ENCODE results near the gene KLHL29.
"Not testable (repeated sequence)": the region's sequence is repeated elsewhere in the genome, so short reads cannot be mapped to it uniquely, and the experiment has no call there.

Gene KLHL29

GRCh38 chr2:23373666-23374065 is 11.3 kb upstream of the KLHL29 start:
- DNase-seq (ENCODE audit: low read depth), result no peak

- DNase-seq (ENCODE audit: low read depth), result no peak
Observed at GRCh38 chr2:23375448-23375847, 9.5 kb upstream of the KLHL29 start.

- no peak for DNase-seq (ENCODE audit: low read depth)
Observed at GRCh38 chr2:23376075-23376474, 8.9 kb upstream of the KLHL29 start.

DNA sequence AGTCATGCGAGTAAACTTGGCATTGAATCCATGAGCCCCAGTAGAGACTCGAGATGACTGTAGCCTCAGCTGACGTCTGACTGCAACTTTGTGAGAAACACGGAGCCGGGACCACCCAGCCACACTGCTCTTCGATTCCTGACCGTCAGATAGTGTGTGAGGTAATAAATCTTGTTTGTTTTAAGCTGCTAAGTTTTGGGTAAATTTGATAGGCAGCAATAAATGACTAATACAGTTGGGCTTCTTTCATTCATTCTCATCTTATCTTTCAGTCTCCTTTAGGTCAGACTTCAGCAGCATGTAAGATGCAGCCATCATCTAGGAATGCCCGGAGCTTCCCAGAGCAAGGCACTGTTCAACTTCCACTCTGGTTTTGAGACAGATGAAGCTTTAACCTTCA is 8.0 kb upstream of the KLHL29 start:
- DNase-seq (ENCODE audit: low read depth), result no peak

DNA sequence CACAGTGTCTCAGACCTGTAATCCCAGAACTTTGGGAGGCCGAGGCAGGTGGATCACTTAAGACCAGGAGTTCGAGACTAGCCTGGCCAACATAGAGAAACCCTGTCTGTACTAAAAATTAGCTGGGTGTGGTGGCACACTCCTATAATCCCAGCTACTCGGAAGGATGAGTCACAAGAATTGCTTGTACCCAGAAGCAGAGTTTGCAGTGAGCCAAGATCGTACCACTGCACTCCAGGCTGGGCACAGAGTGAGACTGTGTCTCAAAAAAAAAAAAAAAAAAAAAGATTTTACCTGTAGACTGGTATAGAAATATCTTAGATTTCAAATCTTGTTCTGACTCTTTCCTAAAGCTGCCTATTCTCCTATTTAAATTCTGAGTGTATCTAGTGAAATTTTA is 7.2 kb upstream of the KLHL29 start:
- no peak for DNase-seq (ENCODE audit: low read depth)

DNA sequence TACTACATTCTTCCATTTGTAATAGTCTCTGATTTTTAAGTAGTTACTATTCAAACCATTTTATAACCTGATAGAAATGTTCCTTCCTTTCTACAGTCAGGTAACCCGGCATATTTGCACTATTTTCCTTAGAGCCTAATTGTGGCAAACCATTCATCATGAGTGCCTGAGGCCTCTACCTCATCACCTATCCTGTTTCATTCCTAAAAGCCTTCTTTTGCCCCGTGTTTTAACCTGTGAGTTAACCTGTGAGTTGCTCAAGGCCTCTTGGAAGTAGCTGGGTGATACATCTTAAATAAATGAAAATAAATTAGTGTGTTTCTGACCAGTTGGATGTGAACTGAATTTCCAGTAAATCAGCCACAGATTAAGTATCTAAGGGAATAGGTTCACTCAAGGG is 6.5 kb upstream of the KLHL29 start:
- DNase-seq (ENCODE audit: low read depth), result no peak

DNA sequence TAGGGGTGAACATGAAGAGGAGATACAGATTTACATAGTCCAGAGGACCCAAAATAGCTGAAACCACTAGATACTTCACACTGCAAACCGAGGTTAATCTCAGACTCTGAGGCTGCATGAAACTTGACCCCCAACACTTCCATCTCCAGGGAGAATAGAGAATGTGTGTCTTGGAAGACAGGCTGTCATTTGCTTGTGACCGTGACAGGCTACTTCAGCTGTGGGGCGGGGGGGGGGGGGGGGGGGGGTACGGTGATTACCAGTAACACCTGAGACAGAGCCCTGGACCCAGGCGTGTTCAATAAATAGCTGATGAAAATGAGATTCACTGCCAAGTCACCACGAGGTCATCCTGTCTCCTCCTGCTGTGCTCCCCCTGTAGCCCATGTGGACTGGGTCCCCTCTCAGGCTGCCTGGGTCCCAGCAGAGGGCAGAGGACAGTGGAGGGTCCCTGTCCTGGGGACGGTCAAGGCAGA is 5.7 kb upstream of the KLHL29 start:
- no peak for DNase-seq (ENCODE audit: low read depth)

DNA sequence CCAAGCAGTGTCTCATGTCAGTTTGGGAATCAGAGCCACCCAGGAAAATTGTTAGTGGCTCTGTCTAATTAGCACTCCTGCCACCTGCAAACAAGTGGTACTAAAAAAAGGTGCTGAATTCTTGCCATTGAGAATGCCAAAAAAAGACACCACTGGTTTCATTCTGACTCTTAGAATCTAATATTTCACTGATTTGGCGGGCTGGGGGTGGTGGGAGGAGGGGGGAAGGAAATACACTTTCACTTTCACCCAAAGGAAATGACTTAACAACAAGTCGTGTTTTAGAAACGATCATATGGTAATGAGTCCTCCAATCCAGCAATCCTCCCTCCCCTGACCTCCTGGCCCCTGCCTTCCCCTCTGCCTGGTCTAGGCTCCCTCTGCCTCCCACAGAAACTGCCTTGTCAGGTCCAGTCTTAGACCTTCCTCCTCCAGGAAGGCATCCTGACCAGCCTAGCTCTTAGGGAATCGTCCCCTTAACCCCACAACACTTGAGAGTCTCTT is 4.4 kb upstream of the KLHL29 start:
- DNase-seq (ENCODE audit: low read depth), result no peak

DNA sequence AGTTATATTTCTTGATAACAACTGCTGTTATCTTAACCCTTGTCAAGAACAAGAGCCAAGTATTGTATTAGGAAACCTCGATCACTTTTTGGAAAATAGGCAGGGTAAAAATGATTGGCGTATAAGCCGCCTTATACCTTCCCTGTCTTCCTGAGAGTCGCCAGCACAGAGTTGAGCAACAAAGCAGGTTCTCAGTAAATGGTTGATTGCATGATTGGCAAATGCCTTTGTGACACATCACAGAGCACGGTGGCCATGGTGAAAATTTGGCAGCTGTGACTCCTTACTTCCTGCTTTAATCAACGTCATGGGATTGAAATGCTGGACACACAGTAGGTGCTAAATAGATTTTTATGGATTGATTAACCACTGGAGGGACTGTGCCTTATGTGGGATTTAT is 3.9 kb upstream of the KLHL29 start:
- no peak for DNase-seq (ENCODE audit: low read depth)

DNA sequence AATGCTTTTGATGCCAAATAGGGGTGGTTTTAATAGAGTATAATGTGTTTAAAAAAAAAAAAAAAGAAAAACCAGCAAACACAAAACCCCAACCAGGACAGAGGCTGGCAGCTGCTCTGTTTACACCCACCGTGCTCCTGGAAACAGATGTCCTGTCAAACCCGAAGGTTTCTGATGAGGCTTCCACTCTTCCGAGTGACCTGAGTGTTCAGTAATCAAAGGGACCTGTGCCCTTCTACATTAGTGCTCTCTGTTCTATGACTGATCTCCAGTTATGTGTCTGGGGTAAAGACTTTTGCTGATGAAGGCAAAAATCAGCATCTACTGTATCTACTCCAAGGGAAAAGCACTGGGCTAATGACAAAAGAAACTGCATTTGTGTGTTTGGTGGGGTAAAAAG is 3.5 kb upstream of the KLHL29 start:
- no peak for DNase-seq (ENCODE audit: low read depth)

DNA sequence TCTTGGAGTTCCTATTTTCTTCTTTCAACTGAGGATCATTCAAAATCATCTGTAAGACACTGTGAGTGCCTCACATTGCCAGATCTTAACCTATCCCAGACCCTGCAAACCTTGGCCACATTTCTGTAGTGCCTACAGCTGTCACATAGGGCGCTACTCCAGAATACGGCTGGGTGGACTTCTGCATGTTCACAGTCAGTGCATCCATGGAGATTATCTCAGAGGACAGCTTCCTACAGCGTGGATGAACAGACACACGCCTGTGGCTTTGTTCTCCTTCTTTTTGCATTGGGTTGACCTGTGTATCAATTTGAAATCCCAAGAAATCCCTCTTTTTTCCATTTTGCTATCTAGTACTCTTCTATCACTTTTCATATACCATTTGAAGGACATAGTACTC is 1.9 kb upstream of the KLHL29 start:
- no peak for DNase-seq (ENCODE audit: low read depth)

GRCh38 chr2:23385351-23385747 is 370 bp downstream of the KLHL29 start:
- no peak for DNase-seq (ENCODE audit: low read depth)

GRCh38 chr2:23385748-23386338 is 864 bp downstream of the KLHL29 start:
- DNase-seq (ENCODE audit: low read depth), result no peak

DNA sequence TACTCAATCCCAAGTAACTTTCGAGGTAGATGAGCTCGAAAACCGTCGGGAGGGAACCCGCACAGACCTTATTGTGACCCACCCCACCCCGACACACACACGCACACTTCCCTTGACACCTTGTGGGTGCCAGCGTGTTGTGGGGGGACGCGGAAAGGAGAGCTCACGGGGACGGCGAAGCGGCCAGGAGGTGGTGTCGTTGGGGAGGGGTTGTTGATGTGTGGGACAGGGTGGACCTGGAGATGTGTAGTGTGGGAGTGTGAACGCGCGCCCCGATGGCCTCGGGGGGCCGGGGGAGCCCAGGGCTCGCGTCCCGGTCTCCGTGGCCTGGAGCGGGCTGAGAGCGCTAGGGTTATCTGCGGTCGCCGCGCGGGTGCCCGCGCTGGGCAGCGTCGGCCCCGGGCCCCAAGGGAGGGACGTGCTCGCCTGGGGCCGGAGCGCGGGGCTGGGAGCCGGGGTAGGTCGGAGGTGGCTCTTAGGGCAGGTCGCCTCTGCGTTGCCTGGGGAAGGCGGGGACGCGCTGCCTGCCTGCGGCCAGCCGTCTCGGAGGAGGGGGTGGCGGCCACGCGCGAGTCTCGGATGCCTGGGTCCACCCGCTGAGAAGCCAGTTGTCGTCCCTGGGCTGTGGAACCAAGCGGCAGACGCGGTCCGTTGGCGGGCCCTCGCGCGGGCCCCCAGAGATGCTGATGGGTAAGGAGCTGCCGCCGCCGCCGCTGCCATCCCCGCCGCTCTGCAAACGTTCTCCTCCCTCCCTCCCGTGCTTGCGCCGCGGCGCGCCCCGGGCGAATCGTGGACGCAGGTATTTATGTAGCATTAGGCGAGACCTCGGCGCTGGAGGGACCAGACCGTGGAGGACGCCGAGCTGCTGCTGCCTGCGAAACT is 1.6 kb downstream of the KLHL29 start:
- DNase-seq (ENCODE audit: low read depth), result no peak

DNA sequence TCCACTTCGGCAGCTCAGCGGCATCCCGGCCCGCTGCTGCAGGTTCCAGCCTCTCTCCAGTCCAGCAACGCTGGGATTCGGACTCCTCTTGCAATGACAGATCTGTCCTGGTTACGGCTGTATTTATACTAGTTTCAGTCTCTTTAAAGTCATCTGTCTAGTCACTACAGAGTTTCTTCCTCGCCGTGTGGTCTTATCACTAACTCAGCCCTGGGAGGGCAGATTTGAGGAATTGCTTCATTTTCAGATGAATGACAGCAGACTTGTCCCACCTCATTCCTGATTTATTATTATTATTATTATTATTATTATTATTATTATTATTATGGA is 2.2 kb downstream of the KLHL29 start:
- no peak for DNase-seq (ENCODE audit: low read depth)

- DNase-seq (ENCODE audit: low read depth), result no peak
Observed at GRCh38 chr2:23387845-23388244, 2.9 kb downstream of the KLHL29 start.

DNA sequence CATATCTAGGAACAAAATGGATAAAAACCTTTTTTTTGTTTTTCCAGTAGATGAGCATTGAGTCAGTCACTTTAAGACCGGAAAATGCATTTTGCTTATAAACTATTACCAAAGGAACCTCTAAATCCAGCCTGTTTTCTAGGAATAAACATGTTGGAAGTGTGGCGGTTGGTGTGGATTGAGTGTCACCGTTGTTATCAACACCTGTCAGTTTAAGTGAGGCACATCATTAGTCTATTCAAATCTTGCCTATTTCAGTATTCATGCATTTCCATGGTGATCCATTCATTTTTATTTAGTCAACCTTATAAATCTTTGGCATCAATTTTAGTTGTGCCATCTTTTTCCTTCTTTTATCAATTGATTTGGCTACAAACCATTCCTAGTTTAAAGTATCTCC is 3.3 kb downstream of the KLHL29 start:
- DNase-seq (ENCODE audit: low read depth), result no peak

DNA sequence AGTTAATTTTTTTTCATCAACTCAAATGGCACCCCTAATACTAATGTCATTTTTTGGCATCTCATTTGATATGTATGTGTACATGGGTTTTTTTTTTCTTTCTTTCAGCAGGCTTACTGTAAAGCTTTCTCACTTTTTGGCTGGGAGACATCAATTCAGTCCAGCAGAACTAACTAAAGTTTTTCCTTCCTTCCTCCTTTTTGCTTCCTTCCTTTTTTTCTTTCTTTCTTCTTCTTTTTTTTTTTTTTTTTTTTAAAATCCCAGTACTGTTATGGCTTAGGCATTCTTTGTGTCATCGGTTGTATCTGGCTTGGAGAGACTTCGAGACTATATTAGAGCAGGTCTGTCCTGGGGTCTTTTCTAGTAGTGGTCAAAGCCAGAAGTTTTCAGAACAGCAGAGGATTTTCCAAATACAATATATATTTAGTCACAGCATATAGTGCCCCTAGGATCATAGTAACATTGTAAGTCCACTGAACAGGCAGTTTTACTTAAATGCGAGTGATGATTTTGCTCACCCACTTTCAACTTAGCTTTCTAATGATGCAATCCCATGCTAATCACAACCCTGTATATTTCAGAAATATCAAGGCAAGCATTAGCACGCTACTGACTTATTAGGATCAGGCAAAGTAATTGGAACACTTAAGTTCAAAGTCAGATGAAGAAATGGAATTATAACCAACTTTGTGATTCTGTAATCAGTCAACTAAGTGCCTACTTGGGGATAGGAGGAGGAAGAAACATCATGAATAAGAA is 4.0 kb downstream of the KLHL29 start:
- DNase-seq (ENCODE audit: low read depth), result no peak

DNA sequence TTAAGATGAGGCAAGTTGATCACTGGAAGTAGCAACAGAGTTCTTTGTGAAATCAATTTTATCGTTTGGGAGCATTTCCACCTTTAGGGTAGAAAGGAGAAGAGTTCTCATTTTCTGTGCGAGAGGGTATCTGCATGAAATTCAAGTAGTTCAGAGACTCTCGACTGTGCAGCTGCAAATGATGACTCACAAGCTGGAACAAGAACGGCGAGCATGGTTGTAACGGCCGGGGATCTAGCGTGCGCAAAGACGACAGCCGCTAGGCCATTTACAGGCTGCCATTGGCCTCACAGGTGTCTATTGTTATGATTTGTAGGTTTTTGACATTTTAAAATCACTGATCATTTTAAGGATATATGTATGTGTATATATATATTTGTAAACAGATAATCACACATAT is 5.2 kb downstream of the KLHL29 start:
- no peak for DNase-seq (ENCODE audit: low read depth)

DNA sequence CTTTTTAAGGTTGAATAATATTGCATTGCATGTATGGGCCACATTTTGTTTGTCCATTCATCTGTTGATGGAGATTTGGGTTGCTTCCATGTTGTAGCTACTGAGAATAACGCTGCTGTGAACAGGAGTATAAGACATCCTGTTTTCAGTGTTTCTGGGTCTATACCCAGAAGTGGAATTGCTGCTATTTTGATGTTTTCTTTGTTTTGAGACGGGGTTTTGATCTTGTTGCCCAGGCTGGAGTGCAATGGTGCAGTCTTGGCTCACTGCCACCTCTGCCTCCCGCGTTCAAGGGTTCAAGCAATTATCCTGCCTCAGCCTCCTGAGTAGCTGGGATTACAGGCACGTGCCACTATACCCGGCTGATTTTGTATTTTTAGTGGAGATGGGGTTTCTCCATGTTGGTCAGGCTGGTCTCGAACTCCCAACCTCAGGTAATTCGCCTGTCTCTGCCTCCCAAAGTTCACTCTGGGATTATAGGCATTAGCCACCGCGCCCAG is 6.3 kb downstream of the KLHL29 start:
- DNase-seq (ENCODE audit: low read depth), result not testable (repeated sequence)

DNA sequence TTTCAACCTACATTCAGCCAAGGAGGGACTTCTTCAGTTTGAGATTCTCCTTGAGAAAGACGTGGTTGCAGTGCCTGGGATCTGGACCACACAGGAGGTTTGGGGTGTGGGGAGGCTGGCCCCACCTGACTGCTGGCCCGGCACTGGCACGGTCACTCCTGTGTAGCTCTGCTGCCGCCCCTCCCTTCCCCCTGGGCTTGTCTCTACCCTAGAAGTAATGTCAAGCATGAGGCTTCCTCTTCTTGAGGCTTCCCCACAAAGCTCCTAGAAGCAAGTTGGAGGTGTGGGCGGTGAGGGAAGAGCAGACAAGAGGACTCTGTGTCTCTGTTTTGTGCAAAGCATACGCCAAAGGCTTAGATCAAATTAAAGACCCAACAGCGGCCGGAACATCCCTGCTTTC is 8.7 kb downstream of the KLHL29 start:
- no peak for DNase-seq (ENCODE audit: low read depth)

GRCh38 chr2:23394700-23395099 is 9.7 kb downstream of the KLHL29 start:
- no peak for DNase-seq (ENCODE audit: low read depth)

DNA sequence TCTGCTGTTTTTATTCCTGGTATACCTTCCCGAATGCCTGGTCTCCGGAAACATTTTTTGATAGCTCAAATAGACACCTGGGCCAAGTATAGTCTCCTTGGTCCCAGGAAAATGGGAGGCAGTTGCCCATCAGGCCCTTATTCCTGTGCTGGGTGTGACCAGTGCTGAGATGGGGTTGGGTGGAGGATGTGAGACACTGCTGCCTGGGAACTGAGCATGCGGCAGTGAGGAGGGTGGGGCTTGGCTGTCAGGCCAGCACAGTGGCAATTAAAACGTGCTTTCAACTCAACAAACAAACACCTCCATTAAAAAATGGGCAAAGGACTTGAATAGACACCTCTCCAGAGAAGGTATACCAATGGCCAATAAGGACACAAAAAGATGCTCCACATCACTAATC is 12.5 kb downstream of the KLHL29 start:
- DNase-seq (ENCODE audit: low read depth), result no peak

All from stimulated activated CD8-positive, alpha-beta memory T cell treated with anti-CD3 and anti-CD28 coated beads, Interleukin-7, amount 100 ng/mL, for 24 hours (primary cell).